ENCODE data around the gene PIH1D1.

Gene PIH1D1

GRCh38 chr19:49428547-49429451 is 22.8 kb downstream of the PIH1D1 start:
- peaks cover 81% of the 10 kb centered on the region for H3K27me3 ChIP-seq
- no peaks in the 10 kb centered on the region for H3K4me1 ChIP-seq
- no peaks in the 10 kb centered on the region for H3K9me3 ChIP-seq
- H3K4me3 ChIP-seq (ENCODE audit: low read depth, low read length) = no peak overlapping the region
- TF ChIP-seq CTCF (IDR thresholded peaks at IDR 0.05; ENCODE audit: low read depth, low read length) = no peak
- DNase-seq = no peak
- no peaks in the 10 kb centered on the region for H3K36me3 ChIP-seq

GRCh38 chr19:49427855-49428546 is 23.6 kb downstream of the PIH1D1 start:
- no peaks in the 10 kb centered on the region for H3K36me3 ChIP-seq
- peaks cover 81% of the 10 kb centered on the region for H3K27me3 ChIP-seq
- TF ChIP-seq CTCF (IDR thresholded peaks at IDR 0.05; ENCODE audit: low read depth, low read length) = no peak
- no peaks in the 10 kb centered on the region for H3K9me3 ChIP-seq
- H3K4me3 ChIP-seq (ENCODE audit: low read depth, low read length) = peak overlapping the region; percentile 34
- peak; percentile 39 for DNase-seq
- H3K4me1 ChIP-seq = no peaks in the 10 kb centered on the region

- no peaks in the 10 kb centered on the region for H3K4me1 ChIP-seq
- H3K27me3 ChIP-seq = peaks cover 81% of the 10 kb centered on the region
- H3K4me3 ChIP-seq (ENCODE audit: low read depth, low read length) = no peak overlapping the region
- no peaks in the 10 kb centered on the region for H3K36me3 ChIP-seq
- TF ChIP-seq CTCF (IDR thresholded peaks at IDR 0.05; ENCODE audit: low read depth, low read length) = no peak
- no peak for DNase-seq
- no peaks in the 10 kb centered on the region for H3K9me3 ChIP-seq
Measured at GRCh38 chr19:49427339-49427738, 24.3 kb downstream of the PIH1D1 start.

GRCh38 chr19:49425922-49426592 is 25.6 kb downstream of the PIH1D1 start:
- no peaks in the 10 kb centered on the region for H3K9me3 ChIP-seq
- TF ChIP-seq CTCF (IDR thresholded peaks at IDR 0.05; ENCODE audit: low read depth, low read length) = no peak
- no peaks in the 10 kb centered on the region for H3K36me3 ChIP-seq
- peaks cover 84% of the 10 kb centered on the region for H3K27me3 ChIP-seq
- peaks cover 7% of the 10 kb centered on the region for H3K4me1 ChIP-seq
- H3K4me3 ChIP-seq (ENCODE audit: low read depth, low read length) = no peak overlapping the region
- peak; percentile 51 for DNase-seq

- Histone ChIP-seq H3K4me3 (ENCODE audit: low read depth, low read length) (no peak within 1 kb of the TSS), H3K36me3 (no peaks in the 10 kb centered on the region), H3K27me3 (peaks cover 86% of the 10 kb centered on the region), H3K4me1 (peaks cover 11% of the 10 kb centered on the region), H3K9me3 (no peaks in the 10 kb centered on the region)
- DNase-seq = no peak
- TF ChIP-seq CTCF (IDR thresholded peaks at IDR 0.05; ENCODE audit: low read depth, low read length) = no peak
Measured at GRCh38 chr19:49425178-49425577, 26.4 kb downstream of the PIH1D1 start, which contains the start of gene GFY. Gene GFY, plus strand, starts transcription at chr19:49425388. Its CDS starts 1,043 bp downstream, at chr19:49426431.

Measured in BE2C (cell line).